K562 (cell line): Measurements from ENCODE around the gene EYA2.

Experiments
- ERF ChIP-seq: fragments of 450-650 bp; formaldehyde crosslinking; IDR thresholded peaks from 2 replicates; pipeline ENCODE4 v1.4.0; 2020; ENCODE audit warnings: mild to moderate bottlenecking, mixed read lengths
- SREBF2 ChIP-seq: sonication (generic); formaldehyde crosslinking; IDR thresholded peaks from 2 replicates; pipeline ENCODE4 v1.4.0; 2020; ENCODE audit warnings: mild to moderate bottlenecking, missing genetic modification reagents
- TCF3 ChIP-seq: sonication (generic); formaldehyde crosslinking; IDR thresholded peaks from 2 replicates; pipeline ENCODE4 v1.4.0; 2020; ENCODE audit warnings: mild to moderate bottlenecking, missing genetic modification reagents

DNA sequence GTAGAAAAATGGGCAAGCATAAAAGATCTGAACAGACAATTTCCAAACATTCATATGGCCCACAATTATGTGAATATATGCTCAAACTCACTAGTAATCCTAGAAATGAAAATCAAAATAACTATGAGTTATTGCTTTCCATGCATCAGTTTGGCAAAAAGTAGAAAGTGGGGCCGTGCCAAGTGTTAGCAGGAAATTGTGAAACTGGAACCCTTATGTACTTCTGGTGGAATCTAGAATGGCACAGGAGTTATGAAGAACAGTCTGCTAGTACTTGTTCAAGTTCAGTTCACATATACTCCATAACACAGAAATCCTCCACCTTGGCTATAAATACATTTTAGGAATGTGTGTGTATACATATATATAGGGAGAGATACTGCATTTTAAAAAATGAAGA, 89.8 kb downstream of the EYA2 start:
- TF ChIP-seq TCF3 (CRISPR knock-in tag): no peak
- no peak for TF ChIP-seq SREBF2
- no peak for TF ChIP-seq ERF (CRISPR knock-in tag)
